Neural cell (in vitro differentiated cells): Measurements from ENCODE around the gene RYR3. TPM values are rescaled to one million over a fixed set of nuclear protein-coding genes. Genes with fewer than 3 reads are reported as not detected.

Experiments
- H2AFZ ChIP-seq: fragments of 200-600, 300-800 bp; sonication (generic), shearing (Covaris generic); 2 replicates; pipeline ENCODE4 v1.6.0; 2014; ENCODE audit warnings: low read depth, mild to moderate bottlenecking, antibody characterized with exemption, low read length, moderate library complexity
- H3F3A ChIP-seq: fragments of 200-600 bp; shearing (Covaris generic); 2 replicates; pipeline ENCODE4 v1.6.1; 2016; ENCODE audit warnings: mild to moderate bottlenecking, moderate library complexity, mixed read lengths, antibody characterized with exemption, low read length; ENCODE audit not compliant: insufficient read depth, poor library complexity, severe bottlenecking
- H3K27ac ChIP-seq: fragments of 200-600, 300-800 bp; sonication (generic), shearing (Covaris generic); 2 replicates; pipeline ENCODE4 v1.5.1; 2014; ENCODE audit warnings: mild to moderate bottlenecking, low read length, moderate library complexity
- H3K27me3 ChIP-seq: fragments of 300-800, 200-600 bp; sonication (generic), shearing (Covaris generic); 2 replicates; pipeline ENCODE4 v1.6.0; 2014; ENCODE audit warnings: mild to moderate bottlenecking, low read depth, low read length, moderate library complexity; ENCODE audit not compliant: insufficient read depth
- H3K36me3 ChIP-seq: fragments of 300-800, 200-600 bp; sonication (generic), shearing (Covaris generic); 2 replicates; pipeline ENCODE4 v1.5.1; 2014; ENCODE audit warnings: mild to moderate bottlenecking, antibody characterized with exemption, low read length, moderate library complexity; ENCODE audit not compliant: insufficient read depth
- H3K4me2 ChIP-seq: fragments of 300-800, 200-600 bp; sonication (generic), shearing (Covaris generic); 2 replicates; pipeline ENCODE4 v1.6.0; 2014; ENCODE audit warnings: mild to moderate bottlenecking, low read length
- H3K4me3 ChIP-seq: fragments of 300-800, 200-600 bp; sonication (generic), shearing (Covaris generic); 2 replicates; pipeline ENCODE4 v1.5.1; 2014; ENCODE audit warnings: mild to moderate bottlenecking, low read length, moderate library complexity
- H3K79me2 ChIP-seq: fragments of 200-600 bp; shearing (Covaris generic); replicated peaks from 2 replicates; pipeline ENCODE4 v1.6.0; 2014; ENCODE audit warnings: mild to moderate bottlenecking, low read length, moderate library complexity; ENCODE audit not compliant: insufficient read depth
- H3K9ac ChIP-seq: fragments of 300-800, 200-600 bp; sonication (generic), shearing (Covaris generic); 2 replicates; pipeline ENCODE4 v1.6.1; 2016; ENCODE audit warnings: mild to moderate bottlenecking, low read length, mixed read lengths
- H3K9me2 ChIP-seq: fragments of 200-600 bp; shearing (Covaris generic); 2 replicates; pipeline ENCODE4 v1.6.1; 2016; ENCODE audit warnings: mild to moderate bottlenecking, low read length, mixed read lengths; ENCODE audit not compliant: insufficient read depth
- H3K9me3 ChIP-seq: fragments of 200-600, 300-800 bp; sonication (generic), shearing (Covaris generic); 2 replicates; pipeline ENCODE4 v1.6.1; 2016; ENCODE audit warnings: mild to moderate bottlenecking, mixed run types, low read length, moderate library complexity, mixed read lengths
- H4K20me1 ChIP-seq: fragments of 200-600 bp; shearing (Covaris generic); 2 replicates; pipeline ENCODE4 v1.6.1; 2016; ENCODE audit warnings: mild to moderate bottlenecking, mixed run types; ENCODE audit not compliant: insufficient read depth
- EP300 ChIP-seq: fragments of 450-650 bp; conservative IDR thresholded peaks from 2 replicates; pipeline ENCODE4 v1.6.1; 2014; ENCODE audit warnings: antibody characterized with exemption, mild to moderate bottlenecking, moderate library complexity; ENCODE audit not compliant: poor library complexity, severe bottlenecking
- EZH2 ChIP-seq: fragments of 200-600, 300-800 bp; shearing (Covaris generic), sonication (generic); IDR thresholded peaks from 2 replicates; pipeline ENCODE4 v1.6.1; 2014; ENCODE audit warnings: antibody characterized with exemption, low read length, borderline replicate concordance, mild to moderate bottlenecking; ENCODE audit not compliant: insufficient read depth, poor library complexity, severe bottlenecking
- MXI1 ChIP-seq: fragments of 450-650 bp; conservative IDR thresholded peaks from 2 replicates; pipeline ENCODE4 v1.6.1; 2014; ENCODE audit warnings: antibody characterized with exemption, mild to moderate bottlenecking; ENCODE audit not compliant: poor library complexity, severe bottlenecking
- POLR2AphosphoS5 ChIP-seq: IDR thresholded peaks from 2 replicates; pipeline ENCODE4 v1.6.1; 2012
- RAD21 ChIP-seq: fragments of 450-650 bp; conservative IDR thresholded peaks from 2 replicates; pipeline ENCODE4 v1.6.1; 2014; ENCODE audit warnings: antibody characterized with exemption, mild to moderate bottlenecking, moderate library complexity
- REST ChIP-seq: IDR thresholded peaks from 2 replicates; pipeline ENCODE4 v1.6.1; 2012; ENCODE audit warnings: borderline replicate concordance
- SMC3 ChIP-seq: fragments of 450-650 bp; conservative IDR thresholded peaks from 2 replicates; pipeline ENCODE4 v1.6.1; 2014; ENCODE audit warnings: antibody characterized with exemption, mild to moderate bottlenecking, moderate library complexity; ENCODE audit not compliant: poor library complexity
- TAF1 ChIP-seq: IDR thresholded peaks from 2 replicates; pipeline ENCODE4 v1.6.1; 2012; ENCODE audit warnings: low read depth
- polyA plus RNA-seq: library from polyadenylated mRNA; depleted of rRNA; stranded (reverse); fragments of >200 nt; gene quantifications from 2 replicates; pipeline ENCODE4 v1.2.3, GENCODE V29; 2014
- TF ChIP-seq, protein P1 (sequence below): fragments of 450-650 bp; IDR thresholded peaks from 2 replicates; pipeline ENCODE4 v1.5.1; 2014; ENCODE audit warnings: antibody characterized with exemption, mild to moderate bottlenecking, moderate library complexity; ENCODE audit not compliant: poor library complexity, severe bottlenecking

The RYR3 gene
- polyA plus RNA-seq, 1 donor from 2014 or later: 12.6 TPM

DNA sequence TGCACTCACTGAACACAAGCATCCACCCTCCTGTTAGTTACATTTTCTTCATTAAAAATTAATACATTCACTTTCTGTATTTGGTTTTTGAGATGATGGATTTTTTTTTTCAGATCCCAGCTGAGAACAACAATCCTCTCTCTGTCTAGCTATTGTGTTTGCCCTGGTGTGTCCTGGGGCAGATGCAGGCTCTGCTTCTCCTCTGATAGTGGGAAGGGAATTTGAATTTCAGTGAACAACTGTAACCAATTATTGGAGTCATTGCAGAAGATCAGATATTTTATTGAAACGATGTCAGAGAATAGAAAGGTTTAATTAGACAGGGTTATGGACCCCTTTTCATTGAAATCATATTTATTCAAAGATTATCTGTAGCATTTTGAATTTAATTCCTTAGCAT lies 33.1 kb upstream of the RYR3 start:
- no peak overlapping the region for H3K4me3 ChIP-seq
- no peak overlapping the region for H3K9ac ChIP-seq
- H3K27me3 ChIP-seq: no peaks in the 10 kb centered on the region
- TF ChIP-seq EZH2 (no peak), POLR2AphosphoS5 (no peak), EP300 (no peak), MXI1 (no peak), RAD21 (no peak), REST (no peak), TAF1 (no peak), SMC3 (no peak)
- TF ChIP-seq, protein P1, sequence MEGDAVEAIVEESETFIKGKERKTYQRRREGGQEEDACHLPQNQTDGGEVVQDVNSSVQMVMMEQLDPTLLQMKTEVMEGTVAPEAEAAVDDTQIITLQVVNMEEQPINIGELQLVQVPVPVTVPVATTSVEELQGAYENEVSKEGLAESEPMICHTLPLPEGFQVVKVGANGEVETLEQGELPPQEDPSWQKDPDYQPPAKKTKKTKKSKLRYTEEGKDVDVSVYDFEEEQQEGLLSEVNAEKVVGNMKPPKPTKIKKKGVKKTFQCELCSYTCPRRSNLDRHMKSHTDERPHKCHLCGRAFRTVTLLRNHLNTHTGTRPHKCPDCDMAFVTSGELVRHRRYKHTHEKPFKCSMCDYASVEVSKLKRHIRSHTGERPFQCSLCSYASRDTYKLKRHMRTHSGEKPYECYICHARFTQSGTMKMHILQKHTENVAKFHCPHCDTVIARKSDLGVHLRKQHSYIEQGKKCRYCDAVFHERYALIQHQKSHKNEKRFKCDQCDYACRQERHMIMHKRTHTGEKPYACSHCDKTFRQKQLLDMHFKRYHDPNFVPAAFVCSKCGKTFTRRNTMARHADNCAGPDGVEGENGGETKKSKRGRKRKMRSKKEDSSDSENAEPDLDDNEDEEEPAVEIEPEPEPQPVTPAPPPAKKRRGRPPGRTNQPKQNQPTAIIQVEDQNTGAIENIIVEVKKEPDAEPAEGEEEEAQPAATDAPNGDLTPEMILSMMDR: no peak
- H3K9me3 ChIP-seq: no peaks in the 10 kb centered on the region
- no peaks in the 10 kb centered on the region for H3K79me2 ChIP-seq
- no peaks in the 10 kb centered on the region for H4K20me1 ChIP-seq
- H3F3A ChIP-seq: no peaks in the 10 kb centered on the region
- no peak overlapping the region for H3K27ac ChIP-seq
- no peak overlapping the region for H2AFZ ChIP-seq
- no peak overlapping the region for H3K4me2 ChIP-seq
- H3K36me3 ChIP-seq: no peaks in the 10 kb centered on the region
- no peaks in the 10 kb centered on the region for H3K9me2 ChIP-seq

GRCh38 chr15:33278816-33279612 lies 31.8 kb upstream of the RYR3 start:
- Histone ChIP-seq H3K79me2 (no peaks in the 10 kb centered on the region), H3K27ac (no peak overlapping the region), H3K9me3 (no peaks in the 10 kb centered on the region), H3K4me3 (no peak overlapping the region), H3K9me2 (no peaks in the 10 kb centered on the region), H3K4me2 (no peak overlapping the region), H4K20me1 (no peaks in the 10 kb centered on the region), H3K9ac (no peak overlapping the region), H3F3A (no peaks in the 10 kb centered on the region), H2AFZ (no peak overlapping the region), H3K27me3 (no peaks in the 10 kb centered on the region), H3K36me3 (no peaks in the 10 kb centered on the region)
- TF ChIP-seq, protein P1: no peak
- no peak for TF ChIP-seq TAF1
